Measurements from ENCODE around the gene EPS8L1.

DNA sequence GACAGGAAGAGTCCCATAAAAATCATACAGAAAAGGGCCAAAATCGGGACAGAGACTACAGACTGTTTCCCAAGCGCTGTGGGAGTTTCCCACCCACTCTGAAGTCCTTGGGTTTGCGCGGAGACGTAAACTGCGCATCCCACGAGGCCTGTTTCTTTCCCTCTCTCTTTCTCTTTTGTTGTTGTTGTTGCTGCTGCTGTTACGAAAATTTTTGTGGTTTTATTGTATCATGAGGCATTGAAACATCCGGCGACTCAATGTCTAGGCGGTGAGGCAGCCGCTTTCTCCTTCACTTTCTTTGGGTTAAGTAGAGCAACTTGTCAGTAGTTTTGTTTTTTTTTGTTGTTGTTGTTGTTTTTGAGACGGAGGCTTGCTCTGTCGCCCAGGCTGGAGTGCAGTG, 43.4 kb downstream of the EPS8L1 start:
- no peak for TF ChIP-seq POLR2A (IDR thresholded peaks at IDR 0.05; ENCODE audit: low read depth, low read length)
- no peak for TF ChIP-seq TAF1 (IDR thresholded peaks at IDR 0.05; ENCODE audit: borderline replicate concordance, low read depth, low read length)
- TF ChIP-seq POLR2AphosphoS5 (IDR thresholded peaks at IDR 0.05; ENCODE audit: low read depth, low read length): no peak

Data from GM12892 (cell line).